ENCODE results near the gene SPTLC1.

DNA sequence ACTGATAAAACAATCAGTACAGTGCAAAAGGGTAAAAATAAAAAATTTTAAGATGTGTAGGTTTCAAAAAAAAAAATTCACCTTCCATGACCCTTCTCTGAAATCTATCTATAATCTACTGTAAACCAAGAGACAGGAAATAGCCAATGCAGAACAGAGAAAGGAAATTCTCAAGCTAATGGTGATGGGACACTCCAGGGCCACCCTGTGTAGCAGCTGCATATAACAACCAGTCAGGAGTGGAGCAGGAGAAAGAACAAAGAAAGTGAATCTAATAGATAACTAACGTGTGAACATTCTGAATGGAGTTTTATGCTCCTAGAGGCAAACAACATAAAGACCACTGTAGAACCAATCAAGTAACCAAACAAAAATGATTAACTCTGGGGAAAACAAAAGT, 16.6 kb downstream of the SPTLC1 start:
- TF ChIP-seq, protein P1, sequence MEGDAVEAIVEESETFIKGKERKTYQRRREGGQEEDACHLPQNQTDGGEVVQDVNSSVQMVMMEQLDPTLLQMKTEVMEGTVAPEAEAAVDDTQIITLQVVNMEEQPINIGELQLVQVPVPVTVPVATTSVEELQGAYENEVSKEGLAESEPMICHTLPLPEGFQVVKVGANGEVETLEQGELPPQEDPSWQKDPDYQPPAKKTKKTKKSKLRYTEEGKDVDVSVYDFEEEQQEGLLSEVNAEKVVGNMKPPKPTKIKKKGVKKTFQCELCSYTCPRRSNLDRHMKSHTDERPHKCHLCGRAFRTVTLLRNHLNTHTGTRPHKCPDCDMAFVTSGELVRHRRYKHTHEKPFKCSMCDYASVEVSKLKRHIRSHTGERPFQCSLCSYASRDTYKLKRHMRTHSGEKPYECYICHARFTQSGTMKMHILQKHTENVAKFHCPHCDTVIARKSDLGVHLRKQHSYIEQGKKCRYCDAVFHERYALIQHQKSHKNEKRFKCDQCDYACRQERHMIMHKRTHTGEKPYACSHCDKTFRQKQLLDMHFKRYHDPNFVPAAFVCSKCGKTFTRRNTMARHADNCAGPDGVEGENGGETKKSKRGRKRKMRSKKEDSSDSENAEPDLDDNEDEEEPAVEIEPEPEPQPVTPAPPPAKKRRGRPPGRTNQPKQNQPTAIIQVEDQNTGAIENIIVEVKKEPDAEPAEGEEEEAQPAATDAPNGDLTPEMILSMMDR (IDR thresholded peaks at IDR 0.05): no peak
- TF ChIP-seq POLR2A (IDR thresholded peaks at IDR 0.05): no peak
